Gastrocnemius medialis (tissue), 4 donors: ENCODE data around the gene CARNS1. TPM values are rescaled to one million over a fixed set of nuclear protein-coding genes. Genes with fewer than 3 reads are reported as not detected.

Experiments used
- ATAC-seq, 2 donors: fragments of 150-250 bp; one replicate each; pipeline ENCODE4 v1.9.1; 2016
- DNase-seq, 2 donors: peaks; one replicate each; pipeline ENCODE4 v3.0.0-alpha.2; 2019
- H3K27ac ChIP-seq, 4 donors: fragments of 200-600 bp; sonication (generic); 1 replicate in 1 of 4; 2 replicates in 3 of 4; pipeline ENCODE4 v1.5.1; 2016 to 2018; ENCODE audit warnings: mild to moderate bottlenecking in 2 of 4, moderate library complexity in 1 of 4
- H3K27me3 ChIP-seq, 3 donors: fragments of 200-600 bp; sonication (generic) in 2 of 3; 1 replicate in 1 of 3; 2 replicates in 2 of 3; pipeline versions ENCODE4 v1.5.1 to v1.6.0; 2016 to 2019; ENCODE audit warnings: mild to moderate bottlenecking in 1 of 3, moderate library complexity in 1 of 3
- H3K36me3 ChIP-seq, 2 donors: fragments of 200-600 bp; sonication (generic) in 1 of 2; one replicate each; pipeline ENCODE4 v1.5.1; 2017 to 2018
- H3K4me1 ChIP-seq, 2 donors: fragments of 200-600 bp; sonication (generic) in 1 of 2; one replicate each; pipeline ENCODE4 v1.5.1; 2016 to 2017; ENCODE audit warnings: mild to moderate bottlenecking in 2 of 2
- H3K4me3 ChIP-seq, 4 donors: fragments of 200-600 bp; sonication (generic) in 3 of 4; 1 replicate in 1 of 4; 2 replicates in 3 of 4; pipeline ENCODE4 v1.5.1; 2016 to 2019; ENCODE audit warnings: mild to moderate bottlenecking in 2 of 4
- H3K9me3 ChIP-seq, 3 donors: fragments of 200-600 bp; sonication (generic) in 2 of 3; 1 replicate in 1 of 3; 2 replicates in 2 of 3; pipeline ENCODE4 v1.5.1; 2016 to 2019
- CTCF ChIP-seq, 5 experiments: fragments of 450-650 bp in 3 of 5; fragments of 200-600 bp in 2 of 5; sonication (generic) in 2 of 5; IDR thresholded peaks in 4 of 5; conservative IDR thresholded peaks in 1 of 5; 1 replicate in 4 of 5; 2 replicates in 1 of 5; pipeline ENCODE4 v1.5.1; 2016 to 2019; ENCODE audit warnings: antibody characterized with exemption in 5 of 5, mild to moderate bottlenecking in 3 of 5, moderate library complexity in 3 of 5
- POLR2A ChIP-seq, 2 donors: fragments of 450-650 bp; IDR thresholded peaks; one replicate each; pipeline ENCODE4 v1.6.1; 2017; ENCODE audit warnings: antibody characterized with exemption in 2 of 2, mild to moderate bottlenecking in 2 of 2, moderate library complexity in 2 of 2
- in situ Hi-C, 4 donors: fragments of 200-750 bp; cut with MboI; loops; one replicate each; pipeline versions ENCODE4 v1.15.0 to v1.8.0; 2017; ENCODE audit warnings: low sequenced_read_pairs in 4 of 4
- intact Hi-C: fragments of 100-400 bp; cut with DNase I; formaldehyde crosslinking; loops from one replicate; pipeline ENCODE4 v1.15.1; 2023; ENCODE audit warnings: low total_unique reads
- total RNA-seq, 4 donors: library from RNA; depleted of rRNA; stranded (reverse); fragments of >200 nt; gene quantifications; one replicate each; pipeline versions ENCODE4 v1.1.0 to v1.2.3, GENCODE V29; 2016

The CARNS1 gene
- total RNA-seq, 4 donors from 2014 or later: 2.5 to 11.0 (median 4.9) TPM

- peak; percentile 44 to 46 for ATAC-seq
- H3K27ac ChIP-seq: peak within 1 kb of the TSS; percentile 73 to 82 (median 78)
- intact Hi-C loops (no loop called here), in situ Hi-C loops (no loop called here)
- H3K9me3 ChIP-seq: no peaks in the 10 kb centered on the region
- H3K27me3 ChIP-seq: peaks cover 23 to 43% (median 31%) of the 10 kb centered on the region in 3 donors
- DNase-seq: no peak
- H3K36me3 ChIP-seq: no peaks in the 10 kb centered on the region
- TF ChIP-seq CTCF (IDR thresholded peaks at IDR 0.05 in 4 of 5, conservative IDR thresholded peaks at IDR 0.05 in 1 of 5) (no peak), POLR2A (IDR thresholded peaks at IDR 0.05) (no peak)
- peaks cover 8 to 13% of the 10 kb centered on the region in 2 donors for H3K4me1 ChIP-seq
- H3K4me3 ChIP-seq: peak within 1 kb of the TSS; percentile 58 to 75 (median 69)
Observed at GRCh38 chr11:67372993-67373647, 42.4 kb upstream of the CARNS1 start, which contains the start of gene CLCF1. Gene CLCF1 (minus strand): TSS chr11:67373598. CDS start chr11:67373539, 59 bp downstream.

GRCh38 chr11:67373648-67374570 is 41.6 kb upstream of the CARNS1 start:
- peak; percentile 58 to 69 for ATAC-seq
- Histone ChIP-seq H3K27ac (peak overlapping the region; percentile 73 to 82 (median 78)), H3K36me3 (no peaks in the 10 kb centered on the region), H3K4me1 (peaks cover 8 to 13% of the 10 kb centered on the region in 2 donors), H3K9me3 (no peaks in the 10 kb centered on the region), H3K4me3 (peak overlapping the region; percentile 58 to 75 (median 69)), H3K27me3 (peaks cover 23 to 43% (median 31%) of the 10 kb centered on the region in 3 donors)
- TF ChIP-seq CTCF (IDR thresholded peaks at IDR 0.05 in 4 of 5, conservative IDR thresholded peaks at IDR 0.05 in 1 of 5) (peak; percentile 18 to 70 (median 53)), POLR2A (IDR thresholded peaks at IDR 0.05) (peak; percentile 22 to 24)
- DNase-seq: peak; percentile 41 to 68
- intact Hi-C loops (loop anchor here (1.0 kb wide), 1 partner anchor 21 kb away; the partner anchor contains the start of gene POLD4), in situ Hi-C loops (no loop called here)

- Histone ChIP-seq H3K36me3 (no peaks in the 10 kb centered on the region), H3K27ac (peak overlapping the region; percentile 73 to 82 (median 78)), H3K27me3 (peaks cover 23 to 43% (median 29%) of the 10 kb centered on the region in 3 donors), H3K9me3 (no peaks in the 10 kb centered on the region), H3K4me1 (peaks cover 8 to 13% of the 10 kb centered on the region in 2 donors), H3K4me3 (peak overlapping the region; percentile 58 to 75 (median 69))
- in situ Hi-C loops (no loop called here), intact Hi-C loops (loop anchor here (1.0 kb wide), 1 partner anchor 21 kb away; the partner anchor contains the start of gene POLD4)
- ATAC-seq (no peak), DNase-seq (no peak)
- TF ChIP-seq CTCF (IDR thresholded peaks at IDR 0.05 in 4 of 5, conservative IDR thresholded peaks at IDR 0.05 in 1 of 5) (no peak), POLR2A (IDR thresholded peaks at IDR 0.05) (no peak)
Observed at GRCh38 chr11:67374571-67375281, 40.8 kb upstream of the CARNS1 start.

GRCh38 chr11:67375320-67376055 is 40.0 kb upstream of the CARNS1 start:
- in situ Hi-C loops: no loop called here
- H3K9me3 ChIP-seq: no peaks in the 10 kb centered on the region
- no peak for TF ChIP-seq CTCF (IDR thresholded peaks at IDR 0.05 in 4 of 5, conservative IDR thresholded peaks at IDR 0.05 in 1 of 5)
- no peak for TF ChIP-seq POLR2A (IDR thresholded peaks at IDR 0.05)
- intact Hi-C loops: no loop called here
- no peak for DNase-seq
- peaks cover 8 to 13% of the 10 kb centered on the region in 2 donors for H3K4me1 ChIP-seq
- H3K27ac ChIP-seq: no peak overlapping the region
- H3K4me3 ChIP-seq: no peak overlapping the region
- H3K36me3 ChIP-seq: no peaks in the 10 kb centered on the region
- ATAC-seq: no peak
- peaks cover 23 to 39% (median 28%) of the 10 kb centered on the region in 3 donors for H3K27me3 ChIP-seq
